Ishikawa (cell line): Measurements from ENCODE around the gene LONRF2.

Source experiments
- CREB1 ChIP-seq: IDR thresholded peaks from 2 replicates; pipeline ENCODE4 v1.6.1; 2012; ENCODE audit warnings: low read depth
- EGR1 ChIP-seq: IDR thresholded peaks from 2 replicates; pipeline ENCODE4 v1.6.1; 2012
- EP300 ChIP-seq: IDR thresholded peaks from 2 replicates; pipeline ENCODE4 v1.6.1; 2012; ENCODE audit warnings: borderline replicate concordance
- FOXM1 ChIP-seq: IDR thresholded peaks from 2 replicates; pipeline ENCODE4 v1.6.1; 2012; ENCODE audit warnings: low read depth, borderline replicate concordance
- MAX ChIP-seq: IDR thresholded peaks from 2 replicates; pipeline ENCODE4 v1.6.1; 2012
- NFIC ChIP-seq: IDR thresholded peaks from 2 replicates; pipeline ENCODE4 v1.6.1; 2012
- RAD21 ChIP-seq: IDR thresholded peaks from 2 replicates; pipeline ENCODE4 v1.6.1; 2012; ENCODE audit warnings: low read depth
- REST ChIP-seq: IDR thresholded peaks from 2 replicates; pipeline ENCODE4 v1.6.1; 2012; ENCODE audit warnings: low read depth, mild to moderate bottlenecking
- TAF1 ChIP-seq: IDR thresholded peaks from 2 replicates; pipeline ENCODE4 v1.6.1; 2012; ENCODE audit warnings: low read depth, mild to moderate bottlenecking
- TEAD4 ChIP-seq: IDR thresholded peaks from 2 replicates; pipeline ENCODE4 v1.6.1; 2012
- USF1 ChIP-seq: IDR thresholded peaks from 2 replicates; pipeline ENCODE4 v1.6.1; 2012
- YY1 ChIP-seq: IDR thresholded peaks from 2 replicates; pipeline ENCODE4 v1.6.1; 2012; ENCODE audit warnings: low read depth
- ZBTB7A ChIP-seq: IDR thresholded peaks from 2 replicates; pipeline ENCODE4 v1.6.1; 2012; ENCODE audit warnings: low read depth

GRCh38 chr2:100309311-100309710, 13.0 kb downstream of the LONRF2 start:
- TF ChIP-seq TEAD4: no peak
- no peak for TF ChIP-seq EGR1
- no peak for TF ChIP-seq USF1
- no peak for TF ChIP-seq YY1
- no peak for TF ChIP-seq FOXM1
- no peak for TF ChIP-seq EP300
- TF ChIP-seq REST: no peak
- no peak for TF ChIP-seq MAX
- no peak for TF ChIP-seq CREB1
- no peak for TF ChIP-seq NFIC
- no peak for TF ChIP-seq ZBTB7A
- no peak for TF ChIP-seq TAF1
- TF ChIP-seq RAD21: no peak
